Activated T-cell treated with anti-CD3 and anti-CD28 coated beads, Interleukin-2, amount 50 U/mL, for 1 hour (primary cell): ENCODE measurements around the gene KRT33B.

Source experiments
- DNase-seq: peaks from one replicate; pipeline ENCODE4 v3.0.0-alpha.2; 2020

The KRT33B gene

DNA sequence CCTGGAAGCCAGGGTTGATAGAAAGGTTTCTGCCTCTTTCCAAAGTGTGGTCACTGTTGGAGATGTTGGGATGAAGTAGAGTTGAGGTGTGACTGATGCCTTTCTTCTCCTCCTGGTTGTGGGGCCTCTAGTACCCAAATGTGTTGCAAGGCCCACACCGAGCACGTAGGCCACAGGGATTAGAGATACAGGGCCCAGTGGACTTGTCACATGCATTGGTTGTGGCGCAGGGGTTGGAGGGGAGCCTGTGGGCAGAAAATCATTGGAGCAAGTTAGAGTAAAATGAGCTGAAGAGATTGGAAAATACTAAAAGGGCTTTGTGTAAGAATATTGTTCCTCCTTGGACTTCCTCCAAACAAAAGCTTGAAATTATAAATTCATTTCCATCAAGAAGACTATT is 23.6 kb downstream of the KRT33B start:
- no peak for DNase-seq

DNA sequence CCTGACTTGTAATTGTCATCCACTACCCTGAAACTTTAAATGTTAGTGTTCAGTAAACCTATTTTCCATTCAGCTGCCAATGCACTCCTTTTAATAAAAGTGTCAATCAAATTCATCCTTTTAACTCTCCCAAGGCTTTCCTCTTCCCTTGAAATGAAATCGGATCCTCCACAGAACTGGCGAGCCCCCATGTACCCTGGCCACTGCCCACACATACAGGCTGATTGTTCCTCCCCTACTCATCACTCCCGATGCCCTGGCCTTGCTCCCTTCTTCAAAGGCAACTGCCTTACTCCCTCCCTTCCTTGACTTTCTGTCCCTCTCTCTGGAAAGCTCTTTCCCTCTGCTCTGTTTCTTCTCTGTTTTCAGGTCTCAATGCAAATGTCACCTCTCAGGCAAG is 26.6 kb downstream of the KRT33B start:
- DNase-seq: no peak

GRCh38 chr17:41340934-41341861 is 28.4 kb downstream of the KRT33B start:
- peak; percentile 57 for DNase-seq

DNA sequence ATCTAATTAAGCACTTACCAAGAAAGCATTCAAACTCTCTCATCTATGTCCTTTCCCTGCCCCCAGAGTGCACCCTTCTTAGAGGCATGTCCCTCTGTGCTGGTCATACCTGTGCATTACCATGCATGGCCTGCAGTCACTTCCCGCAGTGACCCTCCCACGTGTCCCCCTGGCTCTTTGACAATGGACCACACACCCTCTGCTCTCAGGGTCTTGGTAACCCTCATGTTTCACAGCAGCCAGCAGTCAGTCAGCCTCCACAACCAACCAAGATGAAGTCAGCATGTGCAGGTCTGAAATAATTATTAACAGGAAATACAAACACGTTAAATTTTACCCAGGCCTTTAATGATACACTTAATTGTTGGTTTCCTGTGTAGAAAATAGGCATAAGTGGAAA is 29.1 kb downstream of the KRT33B start:
- no peak for DNase-seq

GRCh38 chr17:41339571-41340172 is 29.9 kb downstream of the KRT33B start:
- no peak for DNase-seq

- DNase-seq: no peak
Observed at GRCh38 chr17:41338961-41339485, 30.6 kb downstream of the KRT33B start.

- no peak for DNase-seq
Observed at GRCh38 chr17:41335747-41336146, 33.9 kb downstream of the KRT33B start.

- DNase-seq: no peak
Observed at GRCh38 chr17:41334385-41335305, 35.0 kb downstream of the KRT33B start.

GRCh38 chr17:41333836-41334235 is 35.8 kb downstream of the KRT33B start:
- DNase-seq: no peak

- no peak for DNase-seq
Observed at GRCh38 chr17:41333098-41333497, 36.5 kb downstream of the KRT33B start.

GRCh38 chr17:41332239-41332638 is 37.4 kb downstream of the KRT33B start:
- DNase-seq: no peak

GRCh38 chr17:41331606-41332005 is 38.0 kb downstream of the KRT33B start:
- no peak for DNase-seq

DNA sequence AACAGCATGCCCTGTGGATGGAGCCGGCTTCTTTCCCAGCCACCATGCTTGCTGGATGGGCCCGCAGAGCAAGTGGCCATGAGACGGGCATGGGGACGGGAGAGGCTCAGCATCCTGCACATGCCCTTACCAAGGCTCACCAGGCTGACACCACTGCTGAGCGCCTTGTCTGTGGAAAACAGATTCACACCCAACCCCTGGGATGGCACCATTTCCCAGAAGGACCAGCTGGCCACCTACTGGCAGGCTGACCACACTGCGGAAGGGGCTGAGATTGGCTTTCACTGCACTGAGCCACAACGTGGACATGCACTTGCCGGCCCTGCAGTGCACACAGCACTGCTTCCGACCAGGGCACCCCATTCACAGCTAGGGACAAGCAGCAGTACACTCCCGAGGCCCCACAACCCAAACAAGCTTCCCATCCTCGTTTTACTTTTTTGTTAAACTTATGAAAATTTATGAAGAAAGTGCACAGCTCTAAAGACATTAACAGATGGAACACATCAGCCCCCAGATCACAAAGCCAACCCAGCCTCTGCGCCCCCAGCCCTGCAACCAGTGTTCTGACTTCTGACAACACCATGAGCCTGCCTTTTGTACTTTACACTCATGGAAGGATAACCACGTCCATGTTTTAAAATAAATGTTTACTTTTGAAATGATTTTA is 40.2 kb downstream of the KRT33B start:
- DNase-seq: no peak

GRCh38 chr17:41328207-41328606 is 41.4 kb downstream of the KRT33B start:
- DNase-seq: no peak

- no peak for DNase-seq
Observed at GRCh38 chr17:41327411-41328120, 42.0 kb downstream of the KRT33B start.

- no peak for DNase-seq
Observed at GRCh38 chr17:41326173-41327145, 43.2 kb downstream of the KRT33B start.

DNA sequence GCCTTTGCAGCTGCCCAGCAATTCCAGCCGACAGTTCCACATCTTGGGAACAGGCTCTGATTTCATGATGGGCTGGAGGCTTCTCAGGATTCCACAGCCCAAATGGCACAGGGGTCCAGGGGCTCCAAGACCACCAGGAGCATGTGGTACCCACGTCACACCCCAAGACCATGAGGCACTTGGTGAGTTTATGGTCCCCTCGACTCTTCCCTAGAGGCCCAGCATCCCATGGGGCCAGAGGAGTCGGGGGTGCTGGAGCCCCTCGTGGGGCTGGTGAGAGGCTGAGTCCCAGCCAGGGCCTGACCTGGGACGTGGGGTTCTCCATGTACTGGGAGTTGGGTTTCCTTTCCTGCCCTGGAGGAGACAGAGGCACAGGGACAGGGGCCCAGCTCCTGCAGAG is 44.0 kb downstream of the KRT33B start:
- DNase-seq: no peak

DNA sequence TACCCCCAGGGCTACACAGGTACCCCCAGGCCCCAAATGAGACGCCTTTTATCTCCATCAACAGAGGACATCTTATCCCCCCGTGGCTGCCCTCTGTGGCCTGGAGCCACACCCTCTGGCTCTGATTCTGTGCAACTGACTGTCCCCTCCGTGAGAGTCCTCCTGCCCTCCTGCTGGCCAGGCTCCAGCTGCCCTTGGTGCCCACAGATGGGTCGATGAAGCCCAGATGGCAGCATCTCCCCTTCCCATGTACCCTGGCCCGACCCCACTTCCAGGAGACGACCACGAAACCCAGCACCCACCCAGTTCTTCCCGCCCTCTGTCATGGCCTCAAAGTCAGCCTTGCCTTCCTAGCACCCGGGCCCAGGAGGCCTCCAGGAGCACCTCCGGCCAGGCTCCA is 44.5 kb downstream of the KRT33B start:
- no peak for DNase-seq

DNA sequence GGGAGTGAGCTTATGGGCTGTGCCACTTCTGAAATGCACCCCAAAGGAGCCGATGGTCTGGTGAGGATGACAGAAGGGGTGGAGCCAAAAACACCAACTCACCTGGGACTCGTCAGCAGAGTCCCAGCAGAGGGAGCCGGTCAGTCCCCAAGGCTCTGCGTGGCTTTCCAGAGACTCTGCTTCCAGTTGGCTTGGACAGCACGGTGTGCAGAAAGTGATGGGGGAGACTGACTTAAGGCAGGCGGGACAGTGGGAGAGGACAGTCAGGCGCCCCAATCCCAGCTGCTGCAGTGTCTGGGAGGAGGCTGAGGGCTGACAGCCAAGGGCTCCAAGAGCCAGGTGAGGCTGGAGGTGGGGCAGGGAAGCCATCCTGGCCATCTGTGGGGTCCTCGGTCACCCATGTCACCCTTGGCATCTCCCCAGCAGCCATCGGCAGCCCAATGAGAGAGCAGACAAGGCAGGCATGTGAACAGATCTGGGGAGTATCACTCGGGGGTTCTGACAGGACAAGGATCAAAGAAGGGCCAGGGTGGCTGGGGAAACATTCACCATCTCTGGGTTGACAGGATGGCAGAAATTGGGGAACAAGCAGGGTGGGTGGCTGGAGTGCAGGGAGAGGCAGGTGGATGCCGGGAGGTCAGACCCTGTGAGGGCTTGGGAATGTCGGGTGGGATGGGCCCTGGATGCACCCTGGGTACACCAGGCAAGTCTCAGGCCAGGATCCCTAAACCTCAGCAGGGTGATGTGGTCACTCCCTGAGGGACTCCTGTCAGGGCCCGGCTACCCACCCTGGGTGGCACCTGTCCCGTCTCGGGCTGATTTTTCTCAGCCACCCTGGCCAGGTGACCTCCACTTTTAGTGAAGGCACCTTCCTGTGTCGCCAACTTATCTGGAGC is 45.2 kb downstream of the KRT33B start:
- DNase-seq: no peak
